ENCODE results near the gene ITGA1.

Gene ITGA1

GRCh38 chr5:52896534-52897237, 109.0 kb downstream of the ITGA1 start (continued):
- TF ChIP-seq, protein P1, sequence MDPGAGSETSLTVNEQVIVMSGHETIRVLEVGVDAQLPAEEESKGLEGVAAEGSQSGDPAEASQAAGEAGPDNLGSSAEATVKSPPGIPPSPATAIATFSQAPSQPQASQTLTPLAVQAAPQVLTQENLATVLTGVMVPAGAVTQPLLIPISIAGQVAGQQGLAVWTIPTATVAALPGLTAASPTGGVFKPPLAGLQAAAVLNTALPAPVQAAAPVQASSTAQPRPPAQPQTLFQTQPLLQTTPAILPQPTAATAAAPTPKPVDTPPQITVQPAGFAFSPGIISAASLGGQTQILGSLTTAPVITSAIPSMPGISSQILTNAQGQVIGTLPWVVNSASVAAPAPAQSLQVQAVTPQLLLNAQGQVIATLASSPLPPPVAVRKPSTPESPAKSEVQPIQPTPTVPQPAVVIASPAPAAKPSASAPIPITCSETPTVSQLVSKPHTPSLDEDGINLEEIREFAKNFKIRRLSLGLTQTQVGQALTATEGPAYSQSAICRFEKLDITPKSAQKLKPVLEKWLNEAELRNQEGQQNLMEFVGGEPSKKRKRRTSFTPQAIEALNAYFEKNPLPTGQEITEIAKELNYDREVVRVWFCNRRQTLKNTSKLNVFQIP (CRISPR knock-in tag; IDR thresholded peaks at IDR 0.05; ENCODE audit: borderline replicate concordance, low read depth) = no peak

DNA sequence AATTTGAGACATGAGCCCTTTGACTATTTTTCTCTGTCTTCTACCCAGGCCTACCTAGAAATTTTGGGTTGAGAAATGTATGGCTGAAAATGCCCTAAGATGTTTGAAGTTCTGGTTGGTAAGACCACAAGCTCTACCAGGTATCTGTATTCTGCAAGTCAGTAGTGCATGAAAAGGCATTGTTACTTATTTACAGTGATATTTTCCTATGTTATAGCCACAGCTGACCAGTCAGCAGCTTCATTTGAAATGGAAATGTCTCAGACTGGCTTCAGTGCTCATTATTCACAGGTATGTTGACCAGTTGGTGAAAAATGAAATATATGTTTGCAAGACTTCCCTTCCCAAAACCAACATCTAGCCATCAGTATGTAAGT, 109.5 kb downstream of the ITGA1 start:
- TF ChIP-seq ZNF8 (CRISPR knock-in tag; IDR thresholded peaks at IDR 0.05) (no peak), ZFP30 (CRISPR knock-in tag; IDR thresholded peaks at IDR 0.05) (no peak), SNAI2 (CRISPR knock-in tag; IDR thresholded peaks at IDR 0.05) (no peak), TCF4 (CRISPR knock-in tag; IDR thresholded peaks at IDR 0.05; ENCODE audit: borderline replicate concordance) (no peak), CSDC2 (CRISPR knock-in tag; IDR thresholded peaks at IDR 0.05) (no peak), ZFP3 (CRISPR knock-in tag; IDR thresholded peaks at IDR 0.05) (no peak), RARB (CRISPR knock-in tag; IDR thresholded peaks at IDR 0.05) (no peak), BACH2 (CRISPR knock-in tag; IDR thresholded peaks at IDR 0.05; ENCODE audit: borderline replicate concordance) (no peak), ISL1 (CRISPR knock-in tag; IDR thresholded peaks at IDR 0.05) (no peak)
- TF ChIP-seq, protein P2, sequence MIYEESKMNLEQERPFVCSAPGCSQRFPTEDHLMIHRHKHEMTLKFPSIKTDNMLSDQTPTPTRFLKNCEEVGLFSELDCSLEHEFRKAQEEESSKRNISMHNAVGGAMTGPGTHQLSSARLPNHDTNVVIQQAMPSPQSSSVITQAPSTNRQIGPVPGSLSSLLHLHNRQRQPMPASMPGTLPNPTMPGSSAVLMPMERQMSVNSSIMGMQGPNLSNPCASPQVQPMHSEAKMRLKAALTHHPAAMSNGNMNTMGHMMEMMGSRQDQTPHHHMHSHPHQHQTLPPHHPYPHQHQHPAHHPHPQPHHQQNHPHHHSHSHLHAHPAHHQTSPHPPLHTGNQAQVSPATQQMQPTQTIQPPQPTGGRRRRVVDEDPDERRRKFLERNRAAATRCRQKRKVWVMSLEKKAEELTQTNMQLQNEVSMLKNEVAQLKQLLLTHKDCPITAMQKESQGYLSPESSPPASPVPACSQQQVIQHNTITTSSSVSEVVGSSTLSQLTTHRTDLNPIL (CRISPR knock-in tag; IDR thresholded peaks at IDR 0.05; ENCODE audit: low read depth) = no peak
- TF ChIP-seq, protein P3, sequence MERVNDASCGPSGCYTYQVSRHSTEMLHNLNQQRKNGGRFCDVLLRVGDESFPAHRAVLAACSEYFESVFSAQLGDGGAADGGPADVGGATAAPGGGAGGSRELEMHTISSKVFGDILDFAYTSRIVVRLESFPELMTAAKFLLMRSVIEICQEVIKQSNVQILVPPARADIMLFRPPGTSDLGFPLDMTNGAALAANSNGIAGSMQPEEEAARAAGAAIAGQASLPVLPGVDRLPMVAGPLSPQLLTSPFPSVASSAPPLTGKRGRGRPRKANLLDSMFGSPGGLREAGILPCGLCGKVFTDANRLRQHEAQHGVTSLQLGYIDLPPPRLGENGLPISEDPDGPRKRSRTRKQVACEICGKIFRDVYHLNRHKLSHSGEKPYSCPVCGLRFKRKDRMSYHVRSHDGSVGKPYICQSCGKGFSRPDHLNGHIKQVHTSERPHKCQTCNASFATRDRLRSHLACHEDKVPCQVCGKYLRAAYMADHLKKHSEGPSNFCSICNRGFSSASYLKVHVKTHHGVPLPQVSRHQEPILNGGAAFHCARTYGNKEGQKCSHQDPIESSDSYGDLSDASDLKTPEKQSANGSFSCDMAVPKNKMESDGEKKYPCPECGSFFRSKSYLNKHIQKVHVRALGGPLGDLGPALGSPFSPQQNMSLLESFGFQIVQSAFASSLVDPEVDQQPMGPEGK (CRISPR knock-in tag; IDR thresholded peaks at IDR 0.05; ENCODE audit: borderline replicate concordance) = no peak
- TF ChIP-seq, protein P4, sequence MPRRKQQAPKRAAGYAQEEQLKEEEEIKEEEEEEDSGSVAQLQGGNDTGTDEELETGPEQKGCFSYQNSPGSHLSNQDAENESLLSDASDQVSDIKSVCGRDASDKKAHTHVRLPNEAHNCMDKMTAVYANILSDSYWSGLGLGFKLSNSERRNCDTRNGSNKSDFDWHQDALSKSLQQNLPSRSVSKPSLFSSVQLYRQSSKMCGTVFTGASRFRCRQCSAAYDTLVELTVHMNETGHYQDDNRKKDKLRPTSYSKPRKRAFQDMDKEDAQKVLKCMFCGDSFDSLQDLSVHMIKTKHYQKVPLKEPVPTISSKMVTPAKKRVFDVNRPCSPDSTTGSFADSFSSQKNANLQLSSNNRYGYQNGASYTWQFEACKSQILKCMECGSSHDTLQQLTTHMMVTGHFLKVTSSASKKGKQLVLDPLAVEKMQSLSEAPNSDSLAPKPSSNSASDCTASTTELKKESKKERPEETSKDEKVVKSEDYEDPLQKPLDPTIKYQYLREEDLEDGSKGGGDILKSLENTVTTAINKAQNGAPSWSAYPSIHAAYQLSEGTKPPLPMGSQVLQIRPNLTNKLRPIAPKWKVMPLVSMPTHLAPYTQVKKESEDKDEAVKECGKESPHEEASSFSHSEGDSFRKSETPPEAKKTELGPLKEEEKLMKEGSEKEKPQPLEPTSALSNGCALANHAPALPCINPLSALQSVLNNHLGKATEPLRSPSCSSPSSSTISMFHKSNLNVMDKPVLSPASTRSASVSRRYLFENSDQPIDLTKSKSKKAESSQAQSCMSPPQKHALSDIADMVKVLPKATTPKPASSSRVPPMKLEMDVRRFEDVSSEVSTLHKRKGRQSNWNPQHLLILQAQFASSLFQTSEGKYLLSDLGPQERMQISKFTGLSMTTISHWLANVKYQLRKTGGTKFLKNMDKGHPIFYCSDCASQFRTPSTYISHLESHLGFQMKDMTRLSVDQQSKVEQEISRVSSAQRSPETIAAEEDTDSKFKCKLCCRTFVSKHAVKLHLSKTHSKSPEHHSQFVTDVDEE (CRISPR knock-in tag; IDR thresholded peaks at IDR 0.05) = no peak
- TF ChIP-seq, protein P5, sequence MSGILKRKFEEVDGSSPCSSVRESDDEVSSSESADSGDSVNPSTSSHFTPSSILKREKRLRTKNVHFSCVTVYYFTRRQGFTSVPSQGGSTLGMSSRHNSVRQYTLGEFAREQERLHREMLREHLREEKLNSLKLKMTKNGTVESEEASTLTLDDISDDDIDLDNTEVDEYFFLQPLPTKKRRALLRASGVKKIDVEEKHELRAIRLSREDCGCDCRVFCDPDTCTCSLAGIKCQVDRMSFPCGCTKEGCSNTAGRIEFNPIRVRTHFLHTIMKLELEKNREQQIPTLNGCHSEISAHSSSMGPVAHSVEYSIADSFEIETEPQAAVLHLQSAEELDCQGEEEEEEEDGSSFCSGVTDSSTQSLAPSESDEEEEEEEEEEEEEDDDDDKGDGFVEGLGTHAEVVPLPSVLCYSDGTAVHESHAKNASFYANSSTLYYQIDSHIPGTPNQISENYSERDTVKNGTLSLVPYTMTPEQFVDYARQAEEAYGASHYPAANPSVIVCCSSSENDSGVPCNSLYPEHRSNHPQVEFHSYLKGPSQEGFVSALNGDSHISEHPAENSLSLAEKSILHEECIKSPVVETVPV (CRISPR knock-in tag; IDR thresholded peaks at IDR 0.05) = no peak
- no peak for ATAC-seq

DNA sequence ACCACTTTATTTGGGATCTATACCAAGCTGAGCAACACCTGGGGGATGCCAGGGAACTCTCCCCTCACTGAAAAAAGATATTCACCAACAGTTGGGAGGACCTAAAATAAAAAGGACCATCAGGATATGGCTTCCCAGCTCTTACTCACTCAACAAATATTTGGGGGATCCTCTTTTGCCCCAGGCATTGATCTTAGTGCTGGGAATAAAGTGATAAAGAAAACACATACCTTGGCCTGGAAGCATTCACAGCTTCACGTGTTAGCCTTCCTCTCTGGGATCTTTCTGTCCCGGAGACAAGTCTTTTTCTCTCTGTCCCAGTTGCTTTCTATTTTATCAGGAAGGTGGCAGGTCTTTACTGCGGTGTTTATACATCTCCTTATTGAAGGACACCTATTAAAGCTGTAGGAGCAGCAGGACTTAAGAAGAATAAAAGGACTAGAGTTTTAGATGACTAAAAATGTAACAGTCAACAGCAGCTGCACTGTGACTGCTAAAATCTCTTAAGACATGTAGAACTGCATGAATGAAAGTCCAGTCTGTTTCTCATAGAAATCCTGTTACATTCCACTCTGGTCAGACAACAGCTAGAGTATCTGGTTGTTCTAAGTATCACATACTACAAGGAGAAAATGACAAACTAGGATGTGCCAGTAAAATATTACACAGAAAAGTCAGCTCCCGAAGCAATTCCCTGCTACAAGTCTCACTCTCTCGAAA, 111.4 kb downstream of the ITGA1 start:
- ATAC-seq = no peak
- no peak for TF ChIP-seq ZNF565 (CRISPR knock-in tag; conservative IDR thresholded peaks at IDR 0.05; ENCODE audit: low read depth)
- no peak for TF ChIP-seq ZFP3 (CRISPR knock-in tag; IDR thresholded peaks at IDR 0.05)
- no peak for TF ChIP-seq ESRRG (CRISPR knock-in tag; IDR thresholded peaks at IDR 0.05)
- no peak for TF ChIP-seq ZC3H10 (CRISPR knock-in tag; IDR thresholded peaks at IDR 0.05)
- TF ChIP-seq SNAI2 (CRISPR knock-in tag; IDR thresholded peaks at IDR 0.05) = no peak
- TF ChIP-seq, protein P2 (CRISPR knock-in tag; IDR thresholded peaks at IDR 0.05; ENCODE audit: low read depth) = no peak
- TF ChIP-seq GLIS3 (CRISPR knock-in tag; IDR thresholded peaks at IDR 0.05) = no peak
- no peak for TF ChIP-seq TCF4 (CRISPR knock-in tag; IDR thresholded peaks at IDR 0.05; ENCODE audit: borderline replicate concordance)

All from SK-N-SH treated with all-trans-retinoic acid at 6 μM for 48 hours (cell line).